Lower lobe of right lung (tissue), 2 donors: ENCODE results near the gene CTSE. TPM values are rescaled to one million over a fixed set of nuclear protein-coding genes. Genes with fewer than 3 reads are reported as not detected.

Experiments used
- ATAC-seq, 2 donors: fragments of 200-7000 bp; cut with Tn5 transposase; one replicate each; pipeline ENCODE4 v1.9.1; 2020 to 2022; ENCODE audit warnings: mild to moderate bottlenecking in 2 of 2, moderate library complexity in 2 of 2
- DNase-seq: peaks from one replicate; pipeline ENCODE4 v3.0.0-alpha.2; 2020
- H3K27ac ChIP-seq: fragments of 200-600 bp; one replicate; pipeline ENCODE4 v1.8.0; 2022
- H3K27me3 ChIP-seq: fragments of 200-600 bp; one replicate; pipeline ENCODE4 v1.8.0; 2022; ENCODE audit warnings: low read depth
- H3K36me3 ChIP-seq: fragments of 200-600 bp; one replicate; pipeline ENCODE4 v1.8.0; 2022; ENCODE audit warnings: mild to moderate bottlenecking
- H3K4me1 ChIP-seq: fragments of 200-600 bp; one replicate; pipeline ENCODE4 v1.8.0; 2022
- H3K4me3 ChIP-seq: fragments of 200-600 bp; one replicate; pipeline ENCODE4 v1.8.0; 2022; ENCODE audit warnings: mild to moderate bottlenecking
- H3K9me3 ChIP-seq: fragments of 200-600 bp; one replicate; pipeline ENCODE4 v1.8.0; 2022
- intact Hi-C: fragments of 100-400 bp; cut with DNase I; formaldehyde crosslinking; loops from one replicate; pipeline ENCODE4 v1.11.0; 2022
- total RNA-seq: library from RNA; stranded (reverse); fragmentation: NEBNext Ultra II Directional; extraction: Animal tissue kit (Norgen Biotek cat#: 25700); gene quantifications from one replicate; pipeline ENCODE4 v1.2.1, GENCODE V29; 2021
- TF ChIP-seq, protein P1 (sequence below): fragments of 200-600 bp; IDR thresholded peaks from one replicate; pipeline ENCODE4 v1.8.0; 2022; ENCODE audit warnings: antibody characterized with exemption, mild to moderate bottlenecking
- donor health status: DM: no; HTN: yes; CAD: no; lungs with severe emphysema.

The CTSE gene
- total RNA-seq, 1 donor from 2014 or later, result 63.6 TPM

- no peaks in the 10 kb centered on the region for H3K9me3 ChIP-seq
- H3K36me3 ChIP-seq, result peaks cover 9% of the 10 kb centered on the region
- no peak overlapping the region for H3K4me3 ChIP-seq
- H3K4me1 ChIP-seq, result peaks cover 14% of the 10 kb centered on the region
- H3K27me3 ChIP-seq, result no peaks in the 10 kb centered on the region
- ATAC-seq (peak; percentile 85 to 87), DNase-seq (peak; percentile 67)
- TF ChIP-seq, protein P1, sequence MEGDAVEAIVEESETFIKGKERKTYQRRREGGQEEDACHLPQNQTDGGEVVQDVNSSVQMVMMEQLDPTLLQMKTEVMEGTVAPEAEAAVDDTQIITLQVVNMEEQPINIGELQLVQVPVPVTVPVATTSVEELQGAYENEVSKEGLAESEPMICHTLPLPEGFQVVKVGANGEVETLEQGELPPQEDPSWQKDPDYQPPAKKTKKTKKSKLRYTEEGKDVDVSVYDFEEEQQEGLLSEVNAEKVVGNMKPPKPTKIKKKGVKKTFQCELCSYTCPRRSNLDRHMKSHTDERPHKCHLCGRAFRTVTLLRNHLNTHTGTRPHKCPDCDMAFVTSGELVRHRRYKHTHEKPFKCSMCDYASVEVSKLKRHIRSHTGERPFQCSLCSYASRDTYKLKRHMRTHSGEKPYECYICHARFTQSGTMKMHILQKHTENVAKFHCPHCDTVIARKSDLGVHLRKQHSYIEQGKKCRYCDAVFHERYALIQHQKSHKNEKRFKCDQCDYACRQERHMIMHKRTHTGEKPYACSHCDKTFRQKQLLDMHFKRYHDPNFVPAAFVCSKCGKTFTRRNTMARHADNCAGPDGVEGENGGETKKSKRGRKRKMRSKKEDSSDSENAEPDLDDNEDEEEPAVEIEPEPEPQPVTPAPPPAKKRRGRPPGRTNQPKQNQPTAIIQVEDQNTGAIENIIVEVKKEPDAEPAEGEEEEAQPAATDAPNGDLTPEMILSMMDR, result peak; percentile 72
- H3K27ac ChIP-seq, result no peak overlapping the region
- intact Hi-C loops, result no loop called here
Observed at GRCh38 chr1:205983925-205984725, 39.6 kb downstream of the CTSE start.

DNA sequence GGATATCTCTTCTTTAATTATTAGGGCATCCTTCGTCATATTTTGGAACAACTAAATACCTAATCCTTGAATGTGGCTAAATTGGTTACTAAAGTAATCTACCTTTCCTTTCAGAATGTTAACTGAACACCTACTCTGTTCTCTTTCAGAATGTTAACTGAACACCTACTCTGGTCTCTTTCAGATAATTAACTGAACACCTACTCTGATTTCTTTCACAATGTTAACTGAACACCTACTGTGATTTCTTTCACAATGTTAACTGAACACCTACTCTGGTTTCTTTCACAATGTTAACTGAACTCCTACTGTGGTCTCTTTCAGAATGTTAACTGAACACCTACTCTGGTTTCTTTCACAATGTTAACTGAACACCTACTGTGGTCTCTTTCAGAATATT lies 42.4 kb downstream of the CTSE start:
- intact Hi-C loops, result no loop called here
- no peaks in the 10 kb centered on the region for H3K27me3 ChIP-seq

GRCh38 chr1:205980237-205980870 lies 43.3 kb downstream of the CTSE start:
- H3K9me3 ChIP-seq, result no peaks in the 10 kb centered on the region
- TF ChIP-seq, protein P1, result no peak
- H3K36me3 ChIP-seq, result peaks cover 9% of the 10 kb centered on the region
- ATAC-seq, result no peak
- DNase-seq, result no peak
- H3K27me3 ChIP-seq, result no peaks in the 10 kb centered on the region
- H3K4me3 ChIP-seq, result no peak overlapping the region
- H3K4me1 ChIP-seq, result peaks cover 14% of the 10 kb centered on the region
- intact Hi-C loops, result no loop called here
- no peak overlapping the region for H3K27ac ChIP-seq

More for the DNA sequence above, 42.4 kb downstream of the CTSE start:
- Histone ChIP-seq H3K4me1 (peaks cover 14% of the 10 kb centered on the region), H3K4me3 (no peak overlapping the region), H3K9me3 (no peaks in the 10 kb centered on the region), H3K27ac (no peak overlapping the region), H3K36me3 (peaks cover 9% of the 10 kb centered on the region)
- no peak for DNase-seq
- TF ChIP-seq, protein P1, result no peak
- ATAC-seq, result no peak

DNA sequence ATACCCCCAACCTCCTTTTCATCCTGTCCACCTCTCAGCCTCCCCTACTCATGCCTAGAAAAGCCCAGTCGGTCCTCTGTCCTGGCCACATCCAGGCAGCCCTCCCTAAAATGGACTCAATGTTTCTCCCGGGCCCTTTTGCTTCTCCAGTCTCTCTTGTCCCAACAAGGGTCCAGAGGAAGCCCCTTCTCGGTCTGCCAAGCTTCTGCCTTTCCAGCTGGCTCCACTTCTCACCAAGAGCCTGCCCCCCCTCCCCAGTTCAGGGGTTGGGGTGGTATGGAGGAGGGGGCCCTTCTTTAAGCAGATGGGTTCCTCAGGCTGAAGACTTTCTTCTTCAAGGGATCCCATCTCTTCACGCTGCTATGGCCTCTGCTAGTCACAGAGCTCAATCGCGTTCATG lies 44.4 kb downstream of the CTSE start:
- intact Hi-C loops, result loop anchor here (5.0 to 10.0 kb wide), 2 partner anchors 62 to 184 kb away; no protein-coding TSS in a partner anchor
- peaks cover 9% of the 10 kb centered on the region for H3K36me3 ChIP-seq
- TF ChIP-seq, protein P1, result no peak
- H3K4me1 ChIP-seq, result peaks cover 13% of the 10 kb centered on the region
- DNase-seq (no peak), ATAC-seq (no peak)
- no peak overlapping the region for H3K4me3 ChIP-seq
- H3K27me3 ChIP-seq, result no peaks in the 10 kb centered on the region
- H3K27ac ChIP-seq, result no peak overlapping the region
- no peaks in the 10 kb centered on the region for H3K9me3 ChIP-seq

- intact Hi-C loops, result loop anchor here (5.0 to 10.0 kb wide), 2 partner anchors 61 to 184 kb away; no protein-coding TSS in a partner anchor
- TF ChIP-seq, protein P1, result no peak
- DNase-seq, result no peak
Observed at GRCh38 chr1:205978676-205979075, 45.0 kb downstream of the CTSE start.

More at GRCh38 chr1:205978676-205979075, 45.0 kb downstream of the CTSE start:
- H3K9me3 ChIP-seq, result no peaks in the 10 kb centered on the region
- H3K36me3 ChIP-seq, result peaks cover 9% of the 10 kb centered on the region
- no peaks in the 10 kb centered on the region for H3K27me3 ChIP-seq
- H3K27ac ChIP-seq, result no peak overlapping the region
- ATAC-seq, result no peak
- peaks cover 7% of the 10 kb centered on the region for H3K4me1 ChIP-seq
- no peak overlapping the region for H3K4me3 ChIP-seq
